ENCODE measurements around the gene TRUB2.

- TF ChIP-seq CTCF (IDR thresholded peaks at IDR 0.05) (no peak), POLR2A (IDR thresholded peaks at IDR 0.05) (no peak)
Measured at GRCh38 chr9:128358861-128359260, 36.6 kb upstream of the TRUB2 start.

Data from adrenal gland (tissue), 5 donors.